NCI-H446 (cell line): Measurements from ENCODE around the gene UNC119B.
"Not testable (repeated sequence)": the region's sequence is repeated elsewhere in the genome, so short reads cannot be mapped to it uniquely, and the experiment has no call there.

ENCODE experiments used
- DNase-seq, 2 experiments: peaks; one replicate each; lab custom pipeline; 2025; lab: John Stamatoyannopoulos, UW

The UNC119B gene

DNA sequence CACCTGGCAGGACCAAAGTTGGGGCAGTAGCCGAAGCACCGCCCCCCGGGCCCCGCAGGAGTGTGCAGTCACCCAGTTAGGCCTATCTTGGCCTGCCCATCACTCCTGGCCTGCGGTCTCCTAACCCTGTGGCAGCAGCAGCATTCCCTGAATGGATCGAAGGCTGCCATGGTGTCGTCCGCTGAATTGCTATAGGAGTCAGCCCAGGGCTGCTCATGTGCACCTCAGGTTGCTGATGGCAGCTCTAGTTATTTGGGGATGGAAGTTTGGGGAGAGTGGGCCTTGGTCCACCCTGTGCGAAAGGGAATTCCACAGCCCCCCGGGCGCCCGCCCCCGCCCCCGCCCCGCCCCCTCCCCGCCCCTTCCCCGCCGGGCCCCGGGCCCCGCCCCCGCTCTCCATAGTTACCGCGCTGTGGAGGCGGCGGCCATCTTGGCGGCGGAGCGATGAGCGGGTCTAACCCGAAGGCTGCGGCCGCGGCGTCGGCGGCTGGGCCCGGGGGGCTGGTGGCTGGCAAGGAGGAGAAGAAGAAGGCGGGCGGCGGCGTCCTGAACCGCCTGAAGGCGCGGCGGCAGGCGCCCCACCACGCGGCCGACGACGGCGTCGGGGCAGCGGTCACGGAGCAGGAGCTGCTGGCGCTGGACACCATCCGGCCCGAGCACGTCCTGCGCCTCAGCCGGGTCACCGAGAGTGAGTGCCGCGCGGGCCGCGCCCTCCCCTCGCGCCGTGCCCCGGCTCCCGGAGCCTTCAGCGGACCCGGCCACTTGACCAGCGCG, at the start of gene UNC119B:
Gene UNC119B, plus strand, starts transcription at position 428 of the 774 bp plus-strand sequence. Its CDS starts 17 bp downstream, at position 445.
- DNase-seq = peak in 1 of 2 experiments; percentile 56

DNA sequence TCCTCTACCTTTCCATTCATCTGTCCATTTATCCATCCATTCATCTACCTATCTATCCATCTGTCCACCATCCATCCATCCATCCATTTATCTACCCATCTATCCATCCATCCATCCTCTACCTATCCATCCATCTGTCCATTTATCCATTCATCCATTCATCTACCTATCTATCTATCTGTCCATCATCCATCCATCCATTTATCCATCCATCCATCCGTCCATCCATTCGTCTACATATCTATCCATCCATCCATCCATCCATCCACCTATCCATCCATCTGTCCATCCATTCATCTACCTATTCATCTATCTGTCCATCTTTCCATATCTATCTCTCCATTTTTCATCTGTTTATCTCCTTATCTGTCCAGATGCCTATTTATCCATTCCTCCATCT, 48.8 kb upstream of the UNC119B start:
- DNase-seq = no peak

DNA sequence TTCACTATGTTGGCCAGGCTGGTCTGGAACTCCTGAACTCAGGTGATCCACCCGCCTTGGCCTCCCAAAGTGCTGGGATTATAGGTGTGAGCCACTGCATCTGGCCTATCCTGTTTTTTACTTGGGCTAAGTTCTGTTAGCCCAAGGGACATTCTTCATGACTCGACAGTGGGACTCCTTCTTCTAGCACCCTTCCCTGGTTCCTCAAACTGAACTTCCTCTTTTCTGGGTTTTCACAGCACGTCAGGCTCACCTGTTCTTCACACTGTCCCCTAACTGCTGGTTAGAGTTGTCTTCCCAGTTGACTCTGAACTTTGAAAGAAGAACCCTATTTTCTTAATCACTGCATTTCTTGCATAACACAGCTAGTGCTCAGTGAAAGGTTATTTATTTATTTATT, 47.4 kb upstream of the UNC119B start:
- DNase-seq = no peak

DNA sequence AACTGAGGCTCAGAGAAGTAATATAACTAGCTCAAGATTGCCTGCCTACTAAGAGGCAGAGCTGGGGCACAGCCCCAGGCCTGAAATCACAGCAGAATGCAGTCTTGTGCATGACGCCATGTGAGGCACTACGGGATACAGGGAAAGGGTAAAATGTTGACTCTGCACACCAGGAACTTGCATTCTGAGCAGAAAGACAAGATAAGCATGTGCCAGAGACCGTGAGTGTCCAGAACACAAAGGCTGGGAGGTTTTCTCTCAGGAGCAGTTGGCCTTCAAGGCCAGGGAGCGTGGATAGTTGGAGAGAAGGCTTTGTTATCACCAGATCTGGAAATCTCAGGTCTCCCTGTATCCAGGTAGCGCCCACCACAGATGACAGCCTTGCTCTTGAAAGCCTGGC, 46.5 kb upstream of the UNC119B start:
- DNase-seq = no peak

DNA sequence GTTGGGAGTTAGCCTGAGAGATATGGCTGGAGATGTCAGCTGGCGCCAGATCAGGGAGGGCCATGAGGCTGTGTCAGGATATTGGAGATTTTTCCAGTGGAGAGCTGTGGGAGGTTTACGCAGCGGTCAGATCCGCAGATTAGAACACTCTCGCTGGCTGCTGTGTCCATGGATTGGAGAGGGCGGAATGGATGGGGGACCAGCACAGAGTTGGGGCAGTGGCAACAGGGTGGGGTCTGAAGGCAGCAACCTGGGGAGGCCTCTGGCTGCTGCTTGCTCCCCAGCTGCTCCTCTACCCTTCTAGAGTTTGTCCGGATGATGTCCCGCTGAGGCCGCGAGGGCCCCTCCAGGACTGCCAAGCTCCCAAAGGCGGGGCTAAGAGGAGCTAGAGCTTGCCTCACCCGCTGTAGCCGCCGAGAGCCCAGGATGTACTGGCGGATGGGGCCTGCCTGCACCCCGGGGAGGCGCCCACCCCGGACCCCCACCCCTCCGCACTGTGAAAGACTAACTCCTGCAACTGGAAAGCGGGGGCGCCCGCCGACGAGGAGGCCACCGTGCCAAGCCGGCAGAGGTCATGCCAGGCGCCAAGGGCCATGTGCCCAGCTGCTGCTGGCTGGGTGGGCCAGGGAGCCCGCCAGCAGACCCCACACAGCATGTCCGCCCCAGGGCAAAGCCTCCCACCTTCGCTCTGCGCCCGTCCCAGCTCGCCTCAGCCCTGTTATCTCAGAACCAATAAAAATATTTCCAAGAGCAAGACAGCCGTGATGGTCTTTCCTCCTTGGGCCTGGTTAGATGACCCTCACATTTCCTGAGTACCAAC, 43.5 kb upstream of the UNC119B start:
- no peak for DNase-seq

DNA sequence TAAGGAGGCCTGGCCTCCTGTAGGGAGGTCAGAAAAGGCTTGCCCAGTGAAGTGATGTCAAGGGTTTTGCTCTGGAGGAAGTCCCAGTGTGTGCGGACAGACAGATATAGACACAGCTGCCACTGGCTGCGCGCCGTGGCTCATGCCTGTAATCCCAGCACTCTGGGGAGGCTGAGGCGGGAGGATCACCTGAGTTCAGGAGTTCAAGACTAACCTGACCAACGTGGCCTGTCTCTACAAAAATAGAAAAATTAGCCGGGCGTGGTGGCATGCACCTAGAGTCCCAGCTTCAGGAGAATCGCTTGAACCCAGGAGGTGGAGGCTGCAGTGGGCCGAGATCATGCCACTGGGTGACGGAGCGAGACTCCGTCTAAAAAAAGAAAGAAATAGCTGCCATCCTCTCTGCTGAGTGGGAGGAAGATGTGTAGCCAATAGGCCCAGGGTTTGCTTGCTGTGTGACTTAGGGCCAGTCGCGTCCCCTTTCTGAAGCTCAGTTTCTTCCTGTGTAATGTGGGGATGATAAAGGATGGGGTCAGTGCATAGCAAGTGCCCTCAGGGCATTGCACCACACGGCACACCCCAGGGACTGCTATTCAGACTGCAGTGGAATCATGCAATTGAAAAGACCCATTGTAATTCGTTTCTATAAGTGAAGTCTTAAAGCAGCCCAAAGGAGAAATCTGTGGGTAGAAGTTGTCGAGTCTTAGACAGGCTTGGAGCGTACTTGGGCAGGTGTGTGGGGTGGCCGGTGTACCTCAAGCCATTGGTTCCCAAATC, 42.0 kb upstream of the UNC119B start:
- no peak for DNase-seq

DNA sequence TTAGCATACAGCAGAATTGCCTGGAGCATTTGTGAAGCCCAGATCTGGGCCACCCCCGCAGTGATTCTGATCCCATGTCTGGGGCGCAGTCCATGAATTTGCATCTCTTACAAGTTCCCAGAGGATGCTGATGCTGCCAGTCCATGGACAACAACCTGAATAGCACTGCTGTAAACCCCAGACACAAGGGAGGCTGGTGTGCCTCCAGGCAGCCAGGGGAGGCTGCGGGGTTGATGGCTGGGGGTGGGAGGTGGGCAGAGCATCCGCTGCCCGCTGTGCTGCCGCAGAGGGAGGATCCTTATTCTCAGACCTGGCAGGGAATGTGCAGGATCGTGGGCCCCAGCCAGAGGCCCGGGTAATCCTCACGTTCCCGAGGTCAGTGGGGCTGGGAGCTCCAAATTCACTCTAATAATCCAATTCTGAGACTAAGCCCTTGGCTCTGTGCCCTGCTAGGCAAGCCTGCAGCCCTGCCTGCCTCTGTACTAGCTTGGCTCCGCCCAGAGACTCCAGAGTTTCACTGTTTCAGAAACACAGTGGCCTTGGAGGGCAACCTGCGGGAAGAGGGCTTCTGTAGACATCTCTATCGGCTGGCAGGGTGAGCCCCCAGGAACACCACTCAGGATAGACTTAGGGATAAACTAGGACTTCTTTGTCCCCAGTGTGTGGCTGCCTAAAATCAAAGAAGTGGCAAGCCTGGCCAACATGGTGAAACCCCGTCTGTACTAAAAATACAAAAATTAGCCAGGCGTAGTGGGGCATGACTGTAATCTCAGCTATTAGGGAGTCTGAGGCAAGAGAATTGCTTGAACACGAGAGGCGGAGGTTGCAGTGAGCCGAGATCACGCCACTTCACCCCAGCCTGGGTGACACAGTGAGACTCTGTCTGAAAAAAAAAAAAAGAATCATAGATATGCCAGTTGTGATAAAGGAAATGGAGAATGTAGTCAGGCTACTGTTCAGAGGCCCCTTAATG, 41.1 kb upstream of the UNC119B start:
- peak in 1 of 2 experiments; percentile 32 for DNase-seq

DNA sequence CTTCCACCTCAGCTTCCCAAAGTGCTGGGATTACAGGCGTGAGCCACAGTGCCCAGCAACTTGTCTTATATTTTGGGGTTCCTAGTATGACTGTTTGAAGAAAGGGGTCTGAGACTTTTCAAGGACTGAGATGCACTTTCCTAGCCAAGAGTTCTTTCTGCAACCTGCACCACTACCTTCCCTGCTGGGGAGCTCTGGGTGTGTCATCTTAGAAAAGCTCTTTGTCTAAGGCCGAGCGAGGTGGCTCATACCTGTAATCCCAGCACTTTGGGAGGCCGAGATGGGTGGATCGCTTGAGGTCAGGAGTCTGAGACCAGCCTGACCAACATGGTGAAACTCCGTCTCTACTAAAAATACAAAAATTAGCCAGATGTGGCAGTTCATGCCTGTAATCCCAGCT, 40.0 kb upstream of the UNC119B start:
- not testable (repeated sequence) for DNase-seq

DNA sequence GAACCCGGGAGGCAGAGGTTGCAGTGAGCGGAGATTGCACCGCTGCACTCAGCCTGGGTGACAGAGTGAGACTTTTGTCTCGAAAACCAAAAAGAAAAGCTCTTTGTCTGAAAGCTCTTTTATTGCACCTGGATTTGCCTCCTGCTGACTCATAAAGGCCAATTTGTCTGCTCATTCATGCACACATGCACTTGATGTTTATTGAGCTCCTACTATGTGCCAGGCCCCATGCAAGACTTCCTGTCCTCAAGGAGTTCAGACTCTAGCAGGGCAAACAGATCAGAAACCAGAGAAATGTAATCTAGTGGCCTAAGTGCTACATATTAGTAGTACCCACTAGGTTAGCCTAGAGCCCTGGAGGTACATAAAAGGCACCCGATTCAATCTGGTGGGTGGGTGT, 39.6 kb upstream of the UNC119B start:
- no peak for DNase-seq

DNA sequence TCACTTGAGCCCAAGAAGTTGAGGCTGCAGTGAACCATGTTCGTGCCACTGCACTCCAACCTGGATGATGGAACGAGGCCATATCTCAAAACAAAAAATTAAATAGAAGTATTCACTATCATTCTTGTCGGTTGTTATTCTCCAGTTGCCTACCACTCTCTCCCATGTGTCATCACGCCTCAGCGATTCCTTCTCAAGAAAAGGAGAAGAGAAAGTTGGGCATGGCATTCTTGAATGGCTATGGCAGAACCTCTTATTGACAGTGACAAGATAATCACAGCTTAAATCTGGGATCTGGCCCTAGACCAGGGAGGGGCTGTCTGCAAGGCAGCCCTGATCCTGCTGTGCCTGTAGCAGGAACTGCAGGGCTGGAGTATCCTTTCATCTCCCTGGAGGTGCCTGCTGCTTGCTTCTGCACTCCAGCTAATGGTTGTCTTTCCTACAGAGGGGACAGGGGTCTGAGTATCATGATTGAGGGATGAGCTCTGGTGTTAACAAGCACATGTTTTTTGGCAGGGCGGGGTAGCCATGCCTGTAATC, 36.1 kb upstream of the UNC119B start:
- no peak for DNase-seq

DNA sequence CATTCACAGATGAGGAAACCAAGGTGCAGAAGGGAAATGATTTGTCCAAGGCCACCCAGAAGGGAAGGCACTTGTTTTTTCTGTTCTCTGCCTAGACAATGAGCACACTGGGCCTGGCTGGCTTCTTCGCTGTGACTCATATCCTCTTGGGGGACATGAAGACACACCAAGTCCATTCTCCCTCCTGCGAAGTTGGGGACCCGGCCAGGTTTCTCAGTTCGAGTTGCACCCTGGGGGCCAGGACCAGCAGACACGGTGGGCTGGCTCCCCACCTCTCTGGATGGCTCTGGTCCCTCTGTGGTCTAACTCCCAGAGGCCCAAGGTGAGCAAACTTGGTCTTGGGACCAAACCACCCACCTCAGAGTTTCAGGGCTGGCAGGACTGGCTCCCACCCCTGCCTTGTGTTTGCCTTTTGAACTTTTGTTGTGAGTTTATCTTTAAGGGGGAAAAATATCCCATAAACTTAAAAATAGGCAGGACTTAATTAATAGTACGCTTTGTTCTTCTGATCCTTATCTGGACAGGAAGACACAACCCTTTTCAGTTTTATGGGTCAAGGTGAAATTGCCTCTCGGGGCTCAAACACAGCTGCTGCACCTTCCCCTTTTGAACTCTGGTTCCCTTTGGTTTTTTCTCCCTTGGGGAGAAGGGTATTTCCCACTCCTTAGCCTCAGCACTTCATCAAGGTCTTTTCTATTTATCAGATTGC, 32.3 kb upstream of the UNC119B start:
- no peak for DNase-seq

DNA sequence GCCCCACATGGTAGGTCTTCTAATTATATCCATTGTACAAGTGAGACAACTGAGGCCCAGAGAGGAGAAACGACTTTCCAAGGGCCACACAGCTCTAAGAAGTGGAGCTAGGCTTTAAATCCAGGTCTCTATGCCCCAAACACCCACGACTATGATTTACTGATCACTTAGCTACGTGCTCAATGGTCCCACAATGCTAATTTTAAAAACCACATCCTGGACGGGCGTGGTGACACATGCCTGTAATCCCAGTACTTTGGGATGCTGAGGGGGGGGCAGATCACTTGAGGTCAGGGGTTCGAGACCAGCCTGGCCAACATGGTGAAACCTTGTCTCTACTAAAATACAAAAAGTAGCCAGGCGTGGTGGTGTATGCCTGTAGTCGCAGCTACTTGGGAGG, 31.7 kb upstream of the UNC119B start:
- DNase-seq = no peak

DNA sequence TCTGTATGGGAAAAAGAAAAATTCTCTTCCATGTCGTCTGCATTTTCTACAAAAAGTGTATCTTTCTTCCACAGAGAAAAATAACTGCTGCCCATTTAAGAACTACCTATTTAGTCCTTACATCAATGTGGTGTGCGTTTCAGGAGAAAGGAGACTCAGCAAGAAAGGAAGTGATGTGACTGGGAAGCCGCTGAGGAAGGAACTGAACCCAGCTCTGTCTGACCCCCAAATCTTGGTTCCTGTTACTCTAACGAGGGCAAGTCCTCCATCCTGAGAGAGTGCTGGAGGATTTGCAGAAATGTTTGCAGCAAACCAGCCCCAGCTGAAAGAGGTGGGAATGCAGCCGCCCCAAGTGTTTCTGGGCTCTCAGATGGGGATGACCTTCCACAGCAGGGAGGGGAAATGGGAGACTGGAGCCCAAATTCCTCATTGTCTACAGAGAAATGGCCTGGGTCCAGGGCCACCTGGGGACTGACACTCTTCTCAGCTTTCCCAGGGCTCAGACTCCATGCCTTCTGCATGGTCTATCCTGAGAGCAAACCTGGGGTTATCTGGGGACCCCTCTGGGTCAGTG, 30.0 kb upstream of the UNC119B start:
- no peak for DNase-seq

DNA sequence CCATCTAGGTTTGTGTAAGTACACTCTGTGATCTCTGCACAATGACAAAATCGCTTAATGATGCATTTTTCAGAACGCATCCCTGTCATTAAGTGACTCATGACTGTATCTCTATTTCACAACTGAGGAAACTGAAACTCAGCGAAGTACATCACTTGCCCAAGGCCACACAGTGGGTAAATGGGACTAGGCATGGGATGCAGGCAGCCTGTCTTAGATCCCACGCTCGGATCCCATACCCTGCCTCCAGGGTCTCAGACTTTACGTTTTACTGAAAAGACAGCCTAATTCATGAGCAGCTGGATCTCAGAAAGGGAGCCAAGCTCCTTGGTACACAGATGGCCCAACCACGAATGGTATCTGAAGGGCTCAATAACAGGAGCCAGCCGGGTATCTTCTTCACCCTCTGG, 25.7 kb upstream of the UNC119B start:
- no peak for DNase-seq

DNA sequence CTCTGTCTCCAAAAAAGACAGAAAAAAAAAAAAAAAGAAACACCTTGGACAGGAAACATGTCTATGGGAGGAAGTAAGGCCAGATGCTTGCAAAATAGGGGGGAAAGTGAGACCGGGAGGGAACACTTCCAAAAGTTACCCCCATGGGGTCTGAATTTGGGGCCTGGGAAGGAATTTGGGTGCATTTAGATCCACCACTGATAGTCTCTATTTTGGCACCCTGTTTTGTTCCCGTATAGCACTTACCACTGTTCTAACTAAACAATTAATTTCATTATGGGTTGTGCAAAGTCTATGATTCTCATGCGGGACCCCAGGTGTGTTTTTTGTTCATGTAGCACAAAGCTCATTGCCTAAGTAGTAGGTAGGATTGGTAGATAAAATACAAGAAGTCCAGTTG, 24.7 kb upstream of the UNC119B start:
- DNase-seq = no peak

DNA sequence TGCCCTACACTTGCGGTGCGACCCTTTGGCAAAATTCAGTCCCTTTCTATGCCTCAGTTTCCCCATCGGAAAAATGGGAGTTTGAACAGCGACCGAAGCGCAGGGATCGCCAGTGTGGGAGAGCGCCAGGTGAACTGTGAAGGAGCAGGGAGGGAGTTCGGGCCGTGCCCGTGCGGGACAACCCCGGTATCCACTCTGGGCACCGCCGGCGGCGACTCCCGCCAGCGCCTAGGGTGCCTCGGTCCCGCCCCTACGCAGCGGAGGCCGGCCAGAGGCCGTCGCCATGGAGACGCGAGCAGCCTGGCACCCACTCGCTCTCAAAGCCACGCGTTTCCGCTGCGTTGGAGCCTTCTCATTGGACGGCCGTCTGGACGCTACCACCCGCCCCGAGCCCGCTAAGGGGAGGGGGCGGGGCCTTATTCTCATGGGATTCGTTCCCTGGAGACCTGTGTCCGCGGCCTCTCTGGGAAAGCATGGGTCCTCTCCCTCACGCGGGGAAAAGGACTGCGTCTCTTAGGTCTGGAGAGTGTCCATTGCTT, 24.0 kb upstream of the UNC119B start:
- DNase-seq = peak; percentile 96 to 98

DNA sequence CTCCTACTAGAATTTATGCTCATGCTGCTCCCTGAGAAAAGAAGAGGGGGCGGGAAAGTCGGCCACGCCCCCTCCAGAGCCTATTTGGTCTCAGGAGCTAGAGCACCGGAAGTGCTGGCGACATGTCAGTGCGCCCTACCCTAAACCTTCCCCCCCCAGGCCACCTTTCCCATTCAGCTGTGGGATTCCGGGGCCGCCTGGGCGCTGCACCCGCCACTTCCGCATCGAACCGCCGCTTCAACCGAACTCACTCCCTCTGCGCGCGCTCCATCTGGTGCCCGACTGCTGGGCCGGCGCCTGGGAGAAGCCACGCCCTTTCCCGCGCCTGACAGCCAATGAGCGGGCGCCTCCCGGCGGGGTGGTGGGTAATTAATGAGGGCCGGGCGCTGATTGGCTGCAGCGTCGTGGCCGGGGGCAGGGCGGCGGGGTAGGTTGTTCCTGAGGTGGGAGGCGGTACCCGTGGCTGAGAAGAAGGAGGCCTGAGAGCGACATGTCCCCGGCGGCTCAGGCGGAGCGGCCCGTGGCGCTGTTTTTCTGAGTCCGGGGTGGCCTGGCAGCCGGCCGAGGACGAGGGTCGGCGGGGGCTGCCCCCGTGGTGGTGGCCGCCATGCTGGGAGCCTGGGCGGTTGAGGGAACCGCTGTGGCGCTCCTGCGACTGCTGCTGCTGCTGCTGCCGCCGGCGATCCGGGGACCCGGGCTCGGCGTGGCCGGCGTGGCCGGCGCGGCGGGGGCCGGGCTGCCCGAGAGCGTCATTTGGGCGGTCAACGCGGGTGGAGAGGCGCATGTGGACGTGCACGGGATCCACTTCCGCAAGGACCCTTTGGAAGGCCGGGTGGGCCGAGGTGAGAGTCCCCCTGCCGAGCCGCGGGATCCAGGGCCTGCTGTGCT, 23.3 kb upstream of the UNC119B start, which contains the start of gene MLEC:
Gene MLEC, plus strand, starts transcription at position 460 of the 888 bp plus-strand sequence. Its CDS starts 148 bp downstream, at position 608.
- peak; percentile 99 for DNase-seq

DNA sequence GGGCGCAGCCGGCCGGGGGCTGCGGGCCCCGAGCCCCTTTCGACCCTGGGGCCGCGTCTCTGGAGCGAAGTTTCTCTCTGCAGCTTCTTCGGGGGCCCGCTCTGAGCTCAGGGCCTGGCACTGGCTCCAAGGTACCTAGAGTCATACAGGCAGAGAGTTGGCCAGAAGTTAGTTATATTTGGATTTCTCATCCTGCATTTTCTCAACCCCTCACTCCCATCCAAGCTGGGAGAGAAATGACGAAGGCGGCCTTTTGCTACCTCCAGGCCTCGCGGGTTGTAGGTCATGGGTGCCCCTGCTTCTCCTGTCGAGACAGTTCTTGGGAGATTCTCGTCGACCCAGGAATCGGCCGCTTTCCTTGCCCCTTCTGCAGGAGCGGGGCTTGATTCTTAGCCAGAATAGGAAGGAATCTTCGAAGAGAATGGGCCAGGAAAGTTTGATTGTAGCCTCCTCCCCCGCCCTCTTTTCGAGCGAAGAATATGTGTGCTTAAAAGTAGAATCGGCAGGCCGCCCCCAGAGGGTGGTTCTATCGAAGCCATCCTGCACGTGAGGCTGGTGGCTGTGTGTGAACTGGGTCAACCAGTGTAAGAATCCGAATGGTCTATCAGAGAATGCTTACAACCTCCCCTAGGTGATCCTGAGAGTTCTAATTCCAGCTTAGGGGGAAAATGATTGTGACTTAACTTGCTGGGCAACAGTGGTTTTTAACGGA, 22.5 kb upstream of the UNC119B start:
- DNase-seq = no peak
